NCI-H226 (cell line): ENCODE data around the gene RAB11FIP3.
"Not testable (repeated sequence)": the region's sequence is repeated elsewhere in the genome, so short reads cannot be mapped to it uniquely, and the experiment has no call there.

Experiments
- DNase-seq: peaks from one replicate; pipeline ENCODE4 v3.0.0-alpha.2; 2015

The RAB11FIP3 gene

GRCh38 chr16:496097-496886, 70.8 kb downstream of the RAB11FIP3 start:
- no peak for DNase-seq

- DNase-seq: no peak
Measured at GRCh38 chr16:497258-497657, 71.8 kb downstream of the RAB11FIP3 start.

- DNase-seq: no peak
Measured at GRCh38 chr16:499924-500323, 74.5 kb downstream of the RAB11FIP3 start.

GRCh38 chr16:500709-501108, 75.3 kb downstream of the RAB11FIP3 start:
- DNase-seq: no peak

GRCh38 chr16:502179-502943, 76.9 kb downstream of the RAB11FIP3 start:
- DNase-seq: no peak

- no peak for DNase-seq
Measured at GRCh38 chr16:503150-504071, 78.0 kb downstream of the RAB11FIP3 start.

GRCh38 chr16:505479-506245, 80.2 kb downstream of the RAB11FIP3 start:
- no peak for DNase-seq

- DNase-seq: no peak
Measured at GRCh38 chr16:506246-506546, 80.7 kb downstream of the RAB11FIP3 start.

- DNase-seq: not testable (repeated sequence)
Measured at GRCh38 chr16:507527-507926, 82.1 kb downstream of the RAB11FIP3 start.

GRCh38 chr16:507996-508395, 82.5 kb downstream of the RAB11FIP3 start:
- DNase-seq: no peak

GRCh38 chr16:508884-509736, 83.7 kb downstream of the RAB11FIP3 start:
- no peak for DNase-seq

GRCh38 chr16:510066-510825, 84.8 kb downstream of the RAB11FIP3 start:
- DNase-seq: no peak

GRCh38 chr16:512802-513201, 87.4 kb downstream of the RAB11FIP3 start:
- DNase-seq: no peak

- no peak for DNase-seq
Measured at GRCh38 chr16:513950-514349, 88.5 kb downstream of the RAB11FIP3 start.

GRCh38 chr16:515175-515938, 89.9 kb downstream of the RAB11FIP3 start:
- no peak for DNase-seq

GRCh38 chr16:515939-516226, 90.4 kb downstream of the RAB11FIP3 start:
- DNase-seq: no peak

GRCh38 chr16:516301-516700, 90.9 kb downstream of the RAB11FIP3 start:
- no peak for DNase-seq

GRCh38 chr16:518858-519257, 93.4 kb downstream of the RAB11FIP3 start:
- no peak for DNase-seq

- no peak for DNase-seq
Measured at GRCh38 chr16:519425-519824, 94.0 kb downstream of the RAB11FIP3 start.
